ENCODE measurements around the gene TMEM116.

DNA sequence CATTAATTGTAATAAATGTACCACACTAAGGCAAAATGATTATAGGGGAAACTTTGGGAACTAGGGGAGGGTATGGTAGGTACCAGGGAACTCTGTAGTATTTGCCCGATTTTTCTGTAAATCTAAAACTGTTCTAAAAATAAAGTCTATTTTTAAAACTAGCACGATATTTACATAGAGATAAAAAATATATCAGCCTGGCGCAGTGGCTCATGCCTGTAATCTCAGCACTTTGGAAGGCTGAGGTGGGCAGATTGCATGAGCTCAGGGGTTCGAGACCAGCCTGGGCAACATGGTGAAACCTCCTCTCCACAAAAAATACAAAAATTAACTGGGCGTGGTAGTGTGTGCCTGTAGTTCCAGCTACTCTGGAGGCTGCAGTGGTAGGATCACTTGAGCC is 32.4 kb downstream of the TMEM116 start:
- no peak for TF ChIP-seq CTCF (IDR thresholded peaks at IDR 0.05; ENCODE audit: low read depth, low read length)
- TF ChIP-seq, protein P1, sequence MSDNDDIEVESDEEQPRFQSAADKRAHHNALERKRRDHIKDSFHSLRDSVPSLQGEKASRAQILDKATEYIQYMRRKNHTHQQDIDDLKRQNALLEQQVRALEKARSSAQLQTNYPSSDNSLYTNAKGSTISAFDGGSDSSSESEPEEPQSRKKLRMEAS (IDR thresholded peaks at IDR 0.05; ENCODE audit: low read depth, low read length) = no peak

All from NB4 (cell line).